Stomach (tissue), 4 donors: ENCODE data around the gene SNRPD2.

Source experiments
- CTCF ChIP-seq, 7 experiments: fragments of 450-650 bp in 4 of 7; fragments of 200-600 bp in 3 of 7; sonication (generic) in 3 of 7; IDR thresholded peaks; one replicate each; pipeline ENCODE4 v1.5.1; 2016 to 2019; ENCODE audit warnings: antibody characterized with exemption in 7 of 7, control low read depth in 2 of 7, mild to moderate bottlenecking in 1 of 7
- POLR2A ChIP-seq, 4 donors: fragments of 450-650 bp; IDR thresholded peaks; one replicate each; pipeline ENCODE4 v1.6.1; 2016; ENCODE audit warnings: antibody characterized with exemption in 4 of 4, control low read depth in 2 of 4, mild to moderate bottlenecking in 1 of 4, moderate library complexity in 1 of 4
- POLR2AphosphoS5 ChIP-seq, 3 donors: sonication (generic); formaldehyde crosslinking; IDR thresholded peaks; one replicate each; pipeline ENCODE4 v1.6.1; 2016; ENCODE audit warnings: antibody characterized with exemption in 3 of 3

- TF ChIP-seq POLR2A (IDR thresholded peaks at IDR 0.05): no peak
- TF ChIP-seq CTCF (IDR thresholded peaks at IDR 0.05): no peak
- TF ChIP-seq POLR2AphosphoS5 (IDR thresholded peaks at IDR 0.05): peak in 2 of 3 donors; percentile 36 to 59
These were observed 53.7 kb downstream of the SNRPD2 start for GRCh38 chr19:45637890-45638667.
